HCT116 (cell line): ENCODE results near the gene SSTR3.

Source experiments
- CTCF ChIP-seq, 3 experiments: fragments of 200-600 bp in 1 of 3; sonication (generic) in 1 of 3; IDR thresholded peaks in 2 of 3; conservative IDR thresholded peaks in 1 of 3; 2 replicates each; pipeline ENCODE4 v1.5.1; 2012 to 2017; ENCODE audit warnings: low read depth in 2 of 3, low read length in 2 of 3, antibody characterized with exemption in 1 of 3, borderline replicate concordance in 1 of 3, control low read depth in 1 of 3, mild to moderate bottlenecking in 1 of 3, mixed read lengths in 1 of 3, mixed run types in 1 of 3, moderate library complexity in 1 of 3; ENCODE audit not compliant: insufficient read depth in 1 of 3
- EZH2 ChIP-seq: fragments of 200-600 bp; sonication (generic); IDR thresholded peaks from 2 replicates; pipeline ENCODE4 v1.6.1; 2017; ENCODE audit warnings: antibody characterized with exemption, mixed run types
- EZH2phosphoT487 ChIP-seq: fragments of 200-600 bp; IDR thresholded peaks from 2 replicates; pipeline ENCODE4 v1.6.1; 2018; ENCODE audit warnings: antibody characterized with exemption, borderline replicate concordance
- POLR2A ChIP-seq: IDR thresholded peaks from 2 replicates; pipeline ENCODE4 v1.7.0; 2011; ENCODE audit warnings: borderline replicate concordance; ENCODE audit not compliant: insufficient read depth, insufficient read length; ENCODE audit errors: extremely low read depth
- RAD21 ChIP-seq: IDR thresholded peaks from 2 replicates; pipeline ENCODE4 v1.6.1; 2012; ENCODE audit warnings: low read depth, mild to moderate bottlenecking
- REST ChIP-seq: IDR thresholded peaks from 2 replicates; pipeline ENCODE4 v1.6.1; 2012; ENCODE audit warnings: low read depth
- SRF ChIP-seq: IDR thresholded peaks from 2 replicates; pipeline ENCODE4 v1.6.1; 2012; ENCODE audit warnings: low read depth
- TCF7L2 ChIP-seq: IDR thresholded peaks from 2 replicates; pipeline ENCODE4 v1.7.0; 2011; ENCODE audit warnings: borderline replicate concordance, inconsistent platforms; ENCODE audit not compliant: insufficient read depth, insufficient read length; ENCODE audit errors: extremely low read depth
- ZNF274 ChIP-seq: fragments of 200-500 bp; sonication (Bioruptor generic); IDR thresholded peaks from 2 replicates; pipeline ENCODE4 v1.6.1; 2014; ENCODE audit warnings: mild to moderate bottlenecking, low read depth, low read length, inconsistent platforms

- TF ChIP-seq EZH2phosphoT487, result no peak
- TF ChIP-seq EZH2, result no peak
- TF ChIP-seq CTCF (IDR thresholded peaks at IDR 0.05 in 2 of 3, conservative IDR thresholded peaks at IDR 0.05 in 1 of 3; ENCODE audit: borderline replicate concordance in 1 of 3, insufficient read depth in 1 of 3, low read depth in 2 of 3, low read length in 2 of 3), result no peak
- TF ChIP-seq ZNF274, result no peak
- no peak for TF ChIP-seq REST
- TF ChIP-seq POLR2A, result no peak
- no peak for TF ChIP-seq TCF7L2
- no peak for TF ChIP-seq RAD21
- TF ChIP-seq SRF, result no peak
Observed at GRCh38 chr22:37211075-37211865, 1.0 kb downstream of the SSTR3 start.
